K562 (cell line): ENCODE results near the gene PAN2. TPM values are rescaled to one million over a fixed set of nuclear protein-coding genes. Genes with fewer than 3 reads are reported as not detected.
A peak's percentile ranks its signal among the peaks of the same experiment; 100 is the strongest.

ENCODE experiments used
- BACH1 ChIP-seq: fragments of 200-800 bp; sonication (Bioruptor generic); IDR thresholded peaks from 2 replicates; pipeline ENCODE4 v1.6.1; 2016; ENCODE audit warnings: missing genetic modification characterization, missing compliant biosample characterization
- BRD9 ChIP-seq: fragments of 450-650 bp; IDR thresholded peaks from 2 replicates; pipeline ENCODE4 v1.6.1; 2018; ENCODE audit warnings: low read depth; ENCODE audit not compliant: partially characterized antibody
- BRF2 ChIP-seq: IDR thresholded peaks from 3 replicates; pipeline ENCODE4 v1.6.1; 2011; ENCODE audit warnings: borderline replicate concordance, mild to moderate bottlenecking; ENCODE audit not compliant: insufficient read length, insufficient read depth
- CSDE1 ChIP-seq, 2 experiments: fragments of 450-650 bp; IDR thresholded peaks; 2 replicates each; pipeline ENCODE4 v1.6.1; 2016; ENCODE audit warnings: mild to moderate bottlenecking in 1 of 2
- ETS1 ChIP-seq: conservative IDR thresholded peaks from 2 replicates; pipeline ENCODE4 v1.6.1; 2011; ENCODE audit warnings: low read depth, mild to moderate bottlenecking, low read length; ENCODE audit not compliant: control insufficient read depth
- FUS ChIP-seq: fragments of 200-400 bp; formaldehyde crosslinking; optimal IDR thresholded peaks from 2 replicates; pipeline ENCODE3; 2017; ENCODE audit warnings: low read depth, low read length
- LCOR ChIP-seq: sonication (generic); formaldehyde crosslinking; IDR thresholded peaks from 2 replicates; pipeline ENCODE4 v1.8.0; 2022; ENCODE audit warnings: mild to moderate bottlenecking, missing genetic modification reagents
- NFE2L1 ChIP-seq: fragments of 450-650 bp; IDR thresholded peaks from 2 replicates; pipeline ENCODE4 v1.6.1; 2016; ENCODE audit warnings: missing genetic modification characterization, low read depth, mild to moderate bottlenecking, missing compliant biosample characterization, moderate library complexity, borderline replicate concordance
- NUFIP1 ChIP-seq: fragments of 450-650 bp; IDR thresholded peaks from 2 replicates; pipeline ENCODE4 v1.6.1; 2018; ENCODE audit not compliant: partially characterized antibody
- SMARCA4 ChIP-seq: fragments of 450-650 bp; IDR thresholded peaks from 2 replicates; pipeline ENCODE4 v1.6.1; 2016
- TGIF2 ChIP-seq: sonication (generic); formaldehyde crosslinking; IDR thresholded peaks from 2 replicates; pipeline ENCODE4 v1.8.1; 2022; ENCODE audit warnings: mild to moderate bottlenecking, missing genetic modification reagents, moderate library complexity
- TOE1 ChIP-seq, 2 experiments: fragments of 450-650 bp in 1 of 2; sonication (generic) in 1 of 2; formaldehyde crosslinking in 1 of 2; IDR thresholded peaks; 2 replicates each; pipeline versions ENCODE4 v1.7.1 to v1.8.0; 2016 to 2022; ENCODE audit warnings: borderline replicate concordance in 2 of 2, mild to moderate bottlenecking in 2 of 2, antibody characterized with exemption in 1 of 2, inconsistent platforms in 1 of 2, low read depth in 1 of 2, missing genetic modification reagents in 1 of 2, moderate library complexity in 1 of 2
- TRIM25 ChIP-seq: fragments of 450-650 bp; IDR thresholded peaks from 2 replicates; pipeline ENCODE4 v1.7.0; 2016; ENCODE audit warnings: borderline replicate concordance
- ZBTB43 ChIP-seq: sonication (generic); formaldehyde crosslinking; IDR thresholded peaks from 2 replicates; pipeline ENCODE4 v1.8.0; 2023; ENCODE audit warnings: mild to moderate bottlenecking, missing genetic modification reagents
- ZNF24 ChIP-seq: fragments of 450-650 bp; IDR thresholded peaks from 2 replicates; pipeline ENCODE4 v1.6.1; 2016
- ZNF280A ChIP-seq: fragments of 450-650 bp; IDR thresholded peaks from 2 replicates; pipeline ENCODE4 v1.6.1; 2018; ENCODE audit warnings: mild to moderate bottlenecking, low read depth; ENCODE audit not compliant: partially characterized antibody
- ZNF668 ChIP-seq: fragments of 250-450 bp; sonication (Bioruptor Pico); IDR thresholded peaks from 2 replicates; pipeline ENCODE4 v1.8.0; 2022; ENCODE audit warnings: mild to moderate bottlenecking, inconsistent platforms
- ZNF695 ChIP-seq: fragments of 450-650 bp; formaldehyde crosslinking; IDR thresholded peaks from 2 replicates; pipeline ENCODE4 v1.4.0; 2020; ENCODE audit warnings: mild to moderate bottlenecking, moderate library complexity
- polyA plus RNA-seq, 8 experiments: library from polyadenylated mRNA; depleted of rRNA in 4 of 8; stranded (reverse) in 5 of 8; unstranded in 3 of 8; fragments of >200 nt; fragmentation: Nextera tagmentation in 2 of 8; fragmentation: Illumina TruSeq in 1 of 8; extraction: Ambion mirVana in 2 of 8; extraction: Trizol in 1 of 8; gene quantifications; 2 replicates each; pipeline versions ENCODE4 v1.2.1 to v1.2.3, GENCODE V29; 2011 to 2014; ENCODE audit warnings: inconsistent platforms in 1 of 8, missing spikeins in 1 of 8
- total RNA-seq, 7 experiments: library from RNA; depleted of rRNA in 6 of 7; stranded (reverse); fragments of >200 nt in 6 of 7; fragmentation: Illumina TruSeq in 2 of 7; extraction: Trizol in 2 of 7; gene quantifications; 2 replicates each; pipeline versions ENCODE4 v1.2.1 to v1.2.3, GENCODE V29; 2011 to 2021; ENCODE audit warnings: low replicate concordance in 1 of 7

PAN2 gene
- total and polyA plus RNA-seq, 9 of the 15 experiments (the other 6 are each of a cell fraction or from before 2014, with no cell fraction given) = 15.0 to 66.1 (median 25.9) TPM

GRCh38 chr12:56333197-56333678 lies 562 bp downstream of the PAN2 start (continued):
- TF ChIP-seq BRF2 (no peak), ZNF695 (CRISPR knock-in tag) (no peak), LCOR (CRISPR knock-in tag) (no peak), SMARCA4 (peak; percentile 34; the same call in 1 of the 2 replicates), ZNF668 (CRISPR knock-in tag) (no peak), ETS1 (no peak), ZNF24 (no peak), NFE2L1 (no peak), BACH1 (no peak), TRIM25 (no peak), BRD9 (peak; percentile 80), FUS (no peak), NUFIP1 (no peak), CSDE1 (IDR thresholded peaks at IDR 0.05) (no peak), ZNF280A (no peak), TGIF2 (CRISPR knock-in tag) (no peak), TOE1 (IDR thresholded peaks at IDR 0.05; ENCODE audit: borderline replicate concordance) (no peak), TOE1 (CRISPR knock-in tag; IDR thresholded peaks at IDR 0.05; ENCODE audit: borderline replicate concordance, low read depth) (no peak), ZBTB43 (no peak)
